Caki2 (cell line): ENCODE results near the gene FAM229A. TPM values are rescaled to one million over a fixed set of nuclear protein-coding genes. Genes with fewer than 3 reads are reported as not detected.
"Not testable (repeated sequence)": the region's sequence is repeated elsewhere in the genome, so short reads cannot be mapped to it uniquely, and the experiment has no call there.

Experiments used
- DNase-seq: peaks from one replicate; pipeline ENCODE4 v3.0.0-alpha.2; 2015; ENCODE audit warnings: low read depth
- in situ Hi-C: cut with HindIII; loops from 2 replicates; pipeline ENCODE4 v1.10.0; 2016; ENCODE audit warnings: low sequenced_read_pairs, low pct_unique_long_range_greater_than_20kb, mixed read lengths
- total RNA-seq: library from RNA; depleted of rRNA; stranded (reverse); fragments of >200 nt; shearing (Covaris generic); gene quantifications from 2 replicates; pipeline ENCODE4 v1.2.3, GENCODE V29; 2014; ENCODE audit warnings: low replicate concordance; rRNA removed

The FAM229A gene
- total RNA-seq = not detected in 2 replicates

- DNase-seq = no peak
- in situ Hi-C loops = no loop called here
Observed at GRCh38 chr1:32362474-32363313, at the start of gene FAM229A, which contains the start of gene TSSK3. FAM229A (minus strand) TSS chr1:32362485; CDS start chr1:32362091, 394 bp downstream. TSSK3 (plus strand) TSS chr1:32362539; CDS start chr1:32362702, 163 bp downstream.

- no peak for DNase-seq
- in situ Hi-C loops = no loop called here
Observed at GRCh38 chr1:32411261-32411660, 49.0 kb upstream of the FAM229A start.

- in situ Hi-C loops = no loop called here
- DNase-seq = peak; percentile 12
Observed at GRCh38 chr1:32406629-32407111, 44.4 kb upstream of the FAM229A start.

- in situ Hi-C loops = no loop called here
- DNase-seq = no peak
Observed at GRCh38 chr1:32405672-32406467, 43.6 kb upstream of the FAM229A start.

- no peak for DNase-seq
- in situ Hi-C loops = no loop called here
Observed at GRCh38 chr1:32404946-32405345, 42.7 kb upstream of the FAM229A start.

- in situ Hi-C loops = no loop called here
- peak; percentile 59 for DNase-seq
Observed at GRCh38 chr1:32400876-32401631, 38.8 kb upstream of the FAM229A start.

GRCh38 chr1:32399843-32400242 is 37.6 kb upstream of the FAM229A start:
- DNase-seq = no peak
- in situ Hi-C loops = no loop called here

GRCh38 chr1:32398401-32398800 is 36.1 kb upstream of the FAM229A start:
- DNase-seq = no peak
- in situ Hi-C loops = no loop called here

- in situ Hi-C loops = not testable (repeated sequence)
Observed at GRCh38 chr1:32396524-32396923, 34.2 kb upstream of the FAM229A start.

GRCh38 chr1:32394890-32395432 is 32.7 kb upstream of the FAM229A start:
- in situ Hi-C loops = no loop called here
- no peak for DNase-seq

More at GRCh38 chr1:32396524-32396923, 34.2 kb upstream of the FAM229A start:
- not testable (repeated sequence) for DNase-seq

- DNase-seq = peak; percentile 98
- in situ Hi-C loops = no loop called here
Observed at GRCh38 chr1:32394141-32394889, 32.0 kb upstream of the FAM229A start, which contains the start of gene BSDC1. BSDC1 (minus strand) TSS chr1:32394441; CDS start chr1:32394414, 27 bp downstream.

GRCh38 chr1:32393832-32394140 is 31.5 kb upstream of the FAM229A start:
- no peak for DNase-seq
- in situ Hi-C loops = no loop called here

- in situ Hi-C loops = no loop called here
- DNase-seq = no peak
Observed at GRCh38 chr1:32393136-32393535, 30.9 kb upstream of the FAM229A start.

GRCh38 chr1:32392325-32392724 is 30.0 kb upstream of the FAM229A start:
- in situ Hi-C loops = no loop called here
- no peak for DNase-seq

GRCh38 chr1:32390904-32391870 is 28.9 kb upstream of the FAM229A start:
- in situ Hi-C loops = no loop called here
- DNase-seq = no peak

GRCh38 chr1:32388641-32389040 is 26.4 kb upstream of the FAM229A start:
- DNase-seq = no peak
- in situ Hi-C loops = no loop called here
